Cardiac muscle cell (in vitro differentiated cells and primary cell): ENCODE measurements around the gene NBL1. TPM values are rescaled to one million over a fixed set of nuclear protein-coding genes. Genes with fewer than 3 reads are reported as not detected.
A peak's percentile ranks its signal among the peaks of the same experiment; 100 is the strongest.

Source experiments
- DNase-seq, 2 donors: peaks; one replicate each; pipeline versions ENCODE4 v3.0.0 to v3.0.0-alpha.2; 2010 to 2017; ENCODE audit warnings: low read depth in 1 of 2, low spot score in 1 of 2
- H3K27ac ChIP-seq: fragments of 200-600 bp; sonication (generic); 2 replicates; pipeline ENCODE4 v1.5.1; 2016
- H3K27me3 ChIP-seq: fragments of 200-600 bp; sonication (generic); 2 replicates; pipeline ENCODE4 v1.6.0; 2016; ENCODE audit warnings: control low read depth
- H3K36me3 ChIP-seq: fragments of 200-600 bp; sonication (generic); 2 replicates; pipeline ENCODE4 v1.5.1; 2016; ENCODE audit warnings: control low read depth
- H3K4me1 ChIP-seq: fragments of 200-600 bp; sonication (generic); 2 replicates; pipeline ENCODE4 v1.8.1; 2017; ENCODE audit warnings: low read depth, mild to moderate bottlenecking, mixed run types
- H3K4me3 ChIP-seq: fragments of 200-600 bp; sonication (generic); 2 replicates; pipeline ENCODE4 v1.5.1; 2016; ENCODE audit warnings: mild to moderate bottlenecking
- H3K9me3 ChIP-seq: fragments of 200-600 bp; sonication (generic); 2 replicates; pipeline ENCODE4 v1.5.1; 2017; ENCODE audit warnings: low read depth, mild to moderate bottlenecking, control low read depth
- CTCF ChIP-seq: IDR thresholded peaks from 2 replicates; pipeline ENCODE4 v1.5.1; 2012; ENCODE audit warnings: low read depth, mild to moderate bottlenecking, low read length
- polyA plus RNA-seq: library from polyadenylated mRNA; unstranded; fragments of >200 nt; fragmentation: Nextera tagmentation; extraction: Ambion mirVana; gene quantifications from 2 replicates; pipeline ENCODE4 v1.2.1, GENCODE V29; 2016
- total RNA-seq: library from RNA; depleted of rRNA; stranded (reverse); fragments of >200 nt; gene quantifications from 2 replicates; pipeline ENCODE4 v1.2.3, GENCODE V29; 2016

NBL1 gene
- total RNA-seq (1.4 and 3.3 TPM in 2 replicates), polyA plus RNA-seq (1.9 and 3.3 TPM in 2 replicates)

- peak within 1 kb of the TSS; percentile 51 for H3K4me3 ChIP-seq
- H3K27me3 ChIP-seq: peaks cover 71% of the 10 kb centered on the region
- no peak within 1 kb of the TSS for H3K27ac ChIP-seq
- H3K36me3 ChIP-seq: no peaks in the 10 kb centered on the region
- peak; percentile 55 to 83 for DNase-seq
- no peak for TF ChIP-seq CTCF
- no peaks in the 10 kb centered on the region for H3K4me1 ChIP-seq
- no peaks in the 10 kb centered on the region for H3K9me3 ChIP-seq
These were observed at the start of gene NBL1 for GRCh38 chr1:19643602-19644394. Gene NBL1 (plus strand): TSS chr1:19644311. CDS start chr1:19655031, 10,720 bp downstream.

- Histone ChIP-seq H3K4me1 (peaks cover 14% of the 10 kb centered on the region), H3K27me3 (peaks cover 5% of the 10 kb centered on the region), H3K4me3 (peak overlapping the region; percentile 71), H3K36me3 (no peaks in the 10 kb centered on the region), H3K9me3 (no peaks in the 10 kb centered on the region), H3K27ac (peak overlapping the region; percentile 95)
- TF ChIP-seq CTCF: no peak
- DNase-seq: peak in 1 of 2 donors; percentile 65
These were observed 47.9 kb upstream of the NBL1 start for GRCh38 chr1:19596065-19596713.

GRCh38 chr1:19596714-19597495 lies 47.2 kb upstream of the NBL1 start:
- no peaks in the 10 kb centered on the region for H3K9me3 ChIP-seq
- H3K4me3 ChIP-seq: peak overlapping the region; percentile 71
- peaks cover 14% of the 10 kb centered on the region for H3K4me1 ChIP-seq
- DNase-seq: peak; percentile 98 to 99
- peaks cover 5% of the 10 kb centered on the region for H3K27me3 ChIP-seq
- no peak for TF ChIP-seq CTCF
- H3K27ac ChIP-seq: peak overlapping the region; percentile 95
- no peaks in the 10 kb centered on the region for H3K36me3 ChIP-seq

GRCh38 chr1:19597496-19598309 lies 46.4 kb upstream of the NBL1 start:
- TF ChIP-seq CTCF: no peak
- Histone ChIP-seq H3K4me1 (peaks cover 14% of the 10 kb centered on the region), H3K27ac (peak overlapping the region; percentile 95), H3K36me3 (no peaks in the 10 kb centered on the region), H3K9me3 (no peaks in the 10 kb centered on the region), H3K4me3 (peak overlapping the region; percentile 71), H3K27me3 (peaks cover 2% of the 10 kb centered on the region)
- peak in 1 of 2 donors; percentile 62 for DNase-seq

- no peak for TF ChIP-seq CTCF
- H3K36me3 ChIP-seq: no peaks in the 10 kb centered on the region
- H3K27me3 ChIP-seq: no peaks in the 10 kb centered on the region
- no peak overlapping the region for H3K4me3 ChIP-seq
- peaks cover 14% of the 10 kb centered on the region for H3K4me1 ChIP-seq
- no peak overlapping the region for H3K27ac ChIP-seq
- no peak for DNase-seq
- no peaks in the 10 kb centered on the region for H3K9me3 ChIP-seq
These were observed 44.3 kb upstream of the NBL1 start for GRCh38 chr1:19599810-19600209.
